ENCODE measurements around the gene FNIP1. TPM values are rescaled to one million over a fixed set of nuclear protein-coding genes. Genes with fewer than 3 reads are reported as not detected.

The FNIP1 gene
- total and polyA plus RNA-seq, 9 of the 15 experiments (the other 6 are each of a cell fraction or from before 2014, with no cell fraction given): 5.0 to 32.8 (median 18.4) TPM

GRCh38 chr5:131630208-131630962 lies 166.4 kb downstream of the FNIP1 start (continued):
- TF ChIP-seq FOXJ3 (CRISPR knock-in tag; IDR thresholded peaks at IDR 0.05): no peak
- TF ChIP-seq ETV1 (tag; conservative IDR thresholded peaks at IDR 0.05; ENCODE audit: low read depth): no peak
- TF ChIP-seq ZEB2 (IDR thresholded peaks at IDR 0.05): no peak
- TF ChIP-seq HMBOX1 (IDR thresholded peaks at IDR 0.05): no peak
- no peak for TF ChIP-seq ZC3H8 (IDR thresholded peaks at IDR 0.05)
- TF ChIP-seq NR1H2 (CRISPR knock-in tag; IDR thresholded peaks at IDR 0.05): no peak

GRCh38 chr5:131628990-131629389 lies 167.8 kb downstream of the FNIP1 start:
- H3K9me1 ChIP-seq (ENCODE audit: control insufficient read depth, insufficient read depth, low read length): peaks cover 4% of the 10 kb centered on the region
- ChIA-PET POLR2A (interaction anchor here (1.8 kb wide), 1 partner anchor 10 kb away, joined by 5 read pairs; no protein-coding TSS in a partner anchor), CTCF (ENCODE audit: low intra/inter-chr PET ratio) (no interaction called here)
- DNase-seq (ENCODE audit: extremely low read depth in 1 of 4, low spot score in 3 of 4) (peak in 1 of 4 experiments; percentile 29), FAIRE-seq (peak; percentile 15), ATAC-seq (0 out of 3 replicates have a peak, but pooled peaks have one; percentile 6)
- no peak overlapping the region for H2AFZ ChIP-seq (ENCODE audit: low read depth, low read length)
- in situ Hi-C loops (cut with MboI): no loop called here
- H3K4me3 ChIP-seq: no peak overlapping the region
- 13% methylated on average over 1 of the region's 1 CpG for WGBS (ENCODE audit: insufficient coverage, low coverage, missing lambda C conversion rate)
- BruUV-seq (replicated peaks): no TSS peak
- no peaks in the 10 kb centered on the region for H3K27me3 ChIP-seq (ENCODE audit: control insufficient read depth in 2 of 2, insufficient read depth in 2 of 2, low read length in 2 of 2)
- no peak overlapping the region for H3K9ac ChIP-seq (ENCODE audit: insufficient read depth in 1 of 2, low read depth in 2 of 2, low read length in 2 of 2)
- H4K20me1 ChIP-seq (replicated peaks; ENCODE audit: control insufficient read depth, insufficient read depth, low read length): peaks cover 20% of the 10 kb centered on the region
- intact Hi-C loops (cut with micrococcal nuclease): no loop called here
- H3K4me1 ChIP-seq (replicated peaks in 1 of 2; ENCODE audit: control insufficient read depth in 2 of 2, insufficient read depth in 2 of 2, low read length in 2 of 2): peaks cover 22 to 35% of the 10 kb centered on the region in 2 experiments; a peak in 4 of 5 replicates
- H3K9me3 ChIP-seq (replicated peaks; ENCODE audit: control insufficient read depth, insufficient read depth, low read depth, low read length): no peaks in the 10 kb centered on the region
- no peak overlapping the region for H3K4me2 ChIP-seq (ENCODE audit: insufficient read depth, low read length)
- peaks cover 99% of the 10 kb centered on the region for H3K79me2 ChIP-seq (ENCODE audit: control insufficient read depth, insufficient read depth, low read length)
- no peak overlapping the region for H3K27ac ChIP-seq (ENCODE audit: extremely low read depth, low read depth, low read length)
- H3K36me3 ChIP-seq (ENCODE audit: control insufficient read depth, insufficient read depth, low read length): peaks cover 19% of the 10 kb centered on the region
- TF ChIP-seq SMARCE1 (IDR thresholded peaks at IDR 0.05) (0 out of 2 replicates have a peak, but pooled peaks have one; percentile 23), ATF1 (CRISPR knock-in tag; IDR thresholded peaks at IDR 0.05) (no peak), ATF1 (tag; IDR thresholded peaks at IDR 0.05) (no peak), JUND (IDR thresholded peaks at IDR 0.05; ENCODE audit: borderline replicate concordance, low read depth, low read length) (peak; percentile 82), JUND (tag; IDR thresholded peaks at IDR 0.05; ENCODE audit: borderline replicate concordance, low read depth, low read length) (peak; percentile 47; the same call in 1 of the 3 replicates), DPF2 (IDR thresholded peaks at IDR 0.05) (peak; percentile 65), BCL6 (CRISPR knock-in tag; IDR thresholded peaks at IDR 0.05) (no peak), MYNN (IDR thresholded peaks at IDR 0.05) (no peak), MYNN (CRISPR knock-in tag; IDR thresholded peaks at IDR 0.05) (no peak), FOSL1 (tag; conservative IDR thresholded peaks at IDR 0.05) (peak; percentile 88), PURB (CRISPR knock-in tag; IDR thresholded peaks at IDR 0.05; ENCODE audit: low read depth) (no peak), ATF3 (IDR thresholded peaks at IDR 0.05) (peak; percentile 86), ATF3 (CRISPR knock-in tag; conservative IDR thresholded peaks at IDR 0.05) (no peak), PKNOX1 (IDR thresholded peaks at IDR 0.05) (0 out of 2 replicates have a peak, but pooled peaks have one; percentile 21), ARID1B (IDR thresholded peaks at IDR 0.05) (peak; percentile 49)

Data from K562 (cell line).